ENCODE measurements around the gene CD3E.

CD3E gene

DNA sequence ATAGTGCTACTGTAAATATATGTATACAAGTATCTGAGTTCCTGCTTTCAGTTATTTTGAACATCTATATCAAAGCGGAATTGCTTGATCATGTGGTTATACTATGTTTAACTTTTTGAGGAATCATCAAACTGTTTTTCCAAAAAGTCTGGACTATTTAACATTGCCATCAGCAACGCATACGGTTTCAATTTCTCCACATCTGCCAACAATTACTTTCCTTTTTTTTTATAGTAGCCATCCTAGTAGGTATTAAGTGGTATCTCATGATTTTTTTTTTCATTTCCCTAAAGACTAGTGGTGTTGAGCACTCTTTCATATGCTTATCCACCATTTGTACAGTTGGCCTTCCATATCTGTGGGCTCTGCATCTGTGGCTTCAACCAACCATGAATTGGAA, 53.5 kb downstream of the CD3E start:
- TF ChIP-seq, protein P1, sequence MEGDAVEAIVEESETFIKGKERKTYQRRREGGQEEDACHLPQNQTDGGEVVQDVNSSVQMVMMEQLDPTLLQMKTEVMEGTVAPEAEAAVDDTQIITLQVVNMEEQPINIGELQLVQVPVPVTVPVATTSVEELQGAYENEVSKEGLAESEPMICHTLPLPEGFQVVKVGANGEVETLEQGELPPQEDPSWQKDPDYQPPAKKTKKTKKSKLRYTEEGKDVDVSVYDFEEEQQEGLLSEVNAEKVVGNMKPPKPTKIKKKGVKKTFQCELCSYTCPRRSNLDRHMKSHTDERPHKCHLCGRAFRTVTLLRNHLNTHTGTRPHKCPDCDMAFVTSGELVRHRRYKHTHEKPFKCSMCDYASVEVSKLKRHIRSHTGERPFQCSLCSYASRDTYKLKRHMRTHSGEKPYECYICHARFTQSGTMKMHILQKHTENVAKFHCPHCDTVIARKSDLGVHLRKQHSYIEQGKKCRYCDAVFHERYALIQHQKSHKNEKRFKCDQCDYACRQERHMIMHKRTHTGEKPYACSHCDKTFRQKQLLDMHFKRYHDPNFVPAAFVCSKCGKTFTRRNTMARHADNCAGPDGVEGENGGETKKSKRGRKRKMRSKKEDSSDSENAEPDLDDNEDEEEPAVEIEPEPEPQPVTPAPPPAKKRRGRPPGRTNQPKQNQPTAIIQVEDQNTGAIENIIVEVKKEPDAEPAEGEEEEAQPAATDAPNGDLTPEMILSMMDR (IDR thresholded peaks at IDR 0.05; ENCODE audit: low read depth, low read length, missing control alignments), result no peak
- no peak overlapping the region for H3K4me3 ChIP-seq (replicated peaks; ENCODE audit: low read depth, low read length)
- DNase-seq (ENCODE audit: extremely low read depth, low read depth), result peak; percentile 60

DNA sequence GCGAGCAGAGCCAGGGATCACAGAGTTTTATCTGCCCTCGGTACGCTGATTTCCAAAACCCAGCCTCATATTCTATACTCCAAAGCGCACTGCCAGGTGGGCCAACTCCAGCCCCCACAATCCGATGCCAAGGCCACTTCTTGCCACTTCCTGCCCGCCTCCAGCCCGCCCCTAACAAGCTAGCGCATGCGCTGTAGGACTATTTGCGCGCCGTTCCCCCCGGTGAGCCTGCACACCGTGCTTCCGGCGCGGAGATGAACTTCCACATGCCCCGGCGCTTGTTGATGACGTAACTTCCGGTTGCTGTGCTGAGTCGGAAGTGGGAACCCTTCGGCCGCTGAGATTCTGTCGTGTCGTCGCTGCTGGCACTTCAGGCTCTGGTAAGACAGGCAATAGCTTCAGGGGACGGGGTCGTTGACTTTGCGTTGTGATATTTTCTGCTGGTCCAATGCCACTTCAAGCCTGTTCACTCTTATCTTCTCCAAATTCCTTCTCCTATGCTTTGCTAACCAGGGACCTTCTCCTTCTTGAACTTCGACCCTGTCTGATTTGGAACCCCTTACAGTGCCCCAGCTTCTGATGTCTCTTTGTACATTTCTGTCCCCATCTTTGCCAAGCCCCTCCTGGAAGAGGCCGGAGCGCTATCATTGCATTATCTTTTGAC, 54.9 kb downstream of the CD3E start, which contains the start of gene UBE4A:
Gene UBE4A (plus strand): TSS at position 306 of the 664 bp plus-strand sequence. CDS start 5,481 bp downstream, outside the sequence.
- H3K4me3 ChIP-seq (replicated peaks; ENCODE audit: low read depth, low read length), result peak within 1 kb of the TSS; percentile 75
- TF ChIP-seq, protein P1 (IDR thresholded peaks at IDR 0.05; ENCODE audit: low read depth, low read length, missing control alignments), result no peak
- peak; percentile 87 for DNase-seq (ENCODE audit: extremely low read depth, low read depth)

- TF ChIP-seq, protein P1 (IDR thresholded peaks at IDR 0.05; ENCODE audit: low read depth, low read length, missing control alignments), result no peak
- DNase-seq (ENCODE audit: extremely low read depth, low read depth), result no peak
Observed at GRCh38 chr11:118364956-118365615, 60.6 kb downstream of the CD3E start.

More at GRCh38 chr11:118364956-118365615, 60.6 kb downstream of the CD3E start:
- H3K4me3 ChIP-seq (replicated peaks; ENCODE audit: low read depth, low read length), result no peak overlapping the region
